OCI-LY3 (cell line): Measurements from ENCODE around the gene CEACAM20.
"Not testable (repeated sequence)": the region's sequence is repeated elsewhere in the genome, so short reads cannot be mapped to it uniquely, and the experiment has no call there.

Experiments used
- H2AFZ ChIP-seq: fragments of 200-600, 300-600 bp; shearing (Covaris generic); 2 replicates; pipeline ENCODE4 v1.6.0; 2014; ENCODE audit warnings: antibody characterized with exemption, low read depth, low read length
- H3K27ac ChIP-seq: fragments of 200-600, 300-600 bp; sonication (generic); 2 replicates; pipeline ENCODE4 v1.5.1; 2014; ENCODE audit warnings: mild to moderate bottlenecking, low read length, moderate library complexity, mixed read lengths
- H3K27me3 ChIP-seq: fragments of 200-600, 300-600 bp; sonication (generic); 2 replicates; pipeline ENCODE4 v1.6.1; 2014; ENCODE audit warnings: low read depth, low read length, mixed read lengths
- H3K36me3 ChIP-seq: fragments of 200-600, 300-600 bp; sonication (generic); replicated peaks from 2 replicates; pipeline ENCODE3; 2014; ENCODE audit warnings: low read depth, low read length, mixed read lengths
- H3K4me1 ChIP-seq: fragments of 300-600, 200-600 bp; sonication (generic); 2 replicates; pipeline ENCODE4 v1.6.1; 2014; ENCODE audit warnings: low read length, mixed read lengths
- H3K4me2 ChIP-seq: fragments of 200-600, 300-600 bp; sonication (generic); 2 replicates; pipeline ENCODE4 v1.6.1; 2014; ENCODE audit warnings: low read length, mixed read lengths
- H3K4me3 ChIP-seq: fragments of 300-600, 200-600 bp; sonication (generic); 2 replicates; pipeline ENCODE4 v1.5.1; 2014; ENCODE audit warnings: antibody characterized with exemption, mild to moderate bottlenecking, low read length, moderate library complexity
- H3K79me2 ChIP-seq: fragments of 300-600, 200-600 bp; shearing (Covaris generic); 2 replicates; pipeline ENCODE4 v1.6.1; 2014; ENCODE audit warnings: mild to moderate bottlenecking, low read length, mixed read lengths
- H3K9ac ChIP-seq: fragments of 300-600, 200-600 bp; shearing (Covaris generic); 2 replicates; pipeline ENCODE4 v1.6.0; 2014; ENCODE audit warnings: mild to moderate bottlenecking, low read length, moderate library complexity
- H3K9me3 ChIP-seq: fragments of 200-600, 300-600 bp; shearing (Covaris generic); 2 replicates; pipeline ENCODE4 v1.6.1; 2014; ENCODE audit warnings: low read length, mixed read lengths; ENCODE audit not compliant: insufficient read depth
- H4K20me1 ChIP-seq: fragments of 200-600, 300-600 bp; sonication (generic); 2 replicates; pipeline ENCODE4 v1.6.1; 2016; ENCODE audit warnings: low read length, mixed read lengths; ENCODE audit not compliant: insufficient read depth
- EZH2phosphoT487 ChIP-seq: fragments of 200-600 bp; shearing (Covaris generic); IDR thresholded peaks from 2 replicates; pipeline ENCODE4 v1.6.1; 2018; ENCODE audit warnings: antibody characterized with exemption, mixed run types, low read depth
- TF ChIP-seq, protein P1 (sequence below): fragments of 200-600, 300-600 bp; sonication (generic); IDR thresholded peaks from 2 replicates; pipeline ENCODE4 v1.5.1; 2014; ENCODE audit warnings: antibody characterized with exemption, low read length, low read depth

CEACAM20 gene

DNA sequence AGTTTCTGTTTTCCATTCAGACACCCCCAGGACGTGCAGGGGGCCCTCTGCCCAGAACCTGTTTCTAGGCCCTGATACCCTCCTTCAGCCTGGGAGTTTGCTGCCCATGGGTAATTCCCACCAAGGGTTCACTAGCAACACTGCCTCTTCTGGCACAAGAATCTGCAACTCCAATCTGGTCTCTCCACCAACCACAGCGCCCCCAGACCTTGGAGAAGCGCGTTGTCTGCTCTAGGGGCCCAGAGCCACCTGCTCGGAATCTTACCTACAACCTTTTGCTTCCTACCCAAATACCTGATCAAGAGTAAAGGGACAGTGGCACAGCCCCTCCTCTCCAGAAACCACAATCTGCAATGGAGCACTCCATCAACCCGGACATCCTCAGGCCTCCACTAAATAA lies 29.9 kb downstream of the CEACAM20 start:
- Histone ChIP-seq H4K20me1 (no peaks in the 10 kb centered on the region), H3K27me3 (no peaks in the 10 kb centered on the region), H3K9ac (peak overlapping the region; percentile 89), H3K36me3 (peaks cover 53% of the 10 kb centered on the region), H3K27ac (peak overlapping the region; percentile 72), H3K9me3 (peaks cover 64% of the 10 kb centered on the region), H3K4me3 (peak overlapping the region; percentile 86), H3K4me1 (peaks cover 13% of the 10 kb centered on the region), H3K79me2 (peaks cover 53% of the 10 kb centered on the region), H3K4me2 (peak overlapping the region; percentile 93), H2AFZ (peak overlapping the region; percentile 92; the same call in 1 of the 2 replicates)
- TF ChIP-seq, protein P1, sequence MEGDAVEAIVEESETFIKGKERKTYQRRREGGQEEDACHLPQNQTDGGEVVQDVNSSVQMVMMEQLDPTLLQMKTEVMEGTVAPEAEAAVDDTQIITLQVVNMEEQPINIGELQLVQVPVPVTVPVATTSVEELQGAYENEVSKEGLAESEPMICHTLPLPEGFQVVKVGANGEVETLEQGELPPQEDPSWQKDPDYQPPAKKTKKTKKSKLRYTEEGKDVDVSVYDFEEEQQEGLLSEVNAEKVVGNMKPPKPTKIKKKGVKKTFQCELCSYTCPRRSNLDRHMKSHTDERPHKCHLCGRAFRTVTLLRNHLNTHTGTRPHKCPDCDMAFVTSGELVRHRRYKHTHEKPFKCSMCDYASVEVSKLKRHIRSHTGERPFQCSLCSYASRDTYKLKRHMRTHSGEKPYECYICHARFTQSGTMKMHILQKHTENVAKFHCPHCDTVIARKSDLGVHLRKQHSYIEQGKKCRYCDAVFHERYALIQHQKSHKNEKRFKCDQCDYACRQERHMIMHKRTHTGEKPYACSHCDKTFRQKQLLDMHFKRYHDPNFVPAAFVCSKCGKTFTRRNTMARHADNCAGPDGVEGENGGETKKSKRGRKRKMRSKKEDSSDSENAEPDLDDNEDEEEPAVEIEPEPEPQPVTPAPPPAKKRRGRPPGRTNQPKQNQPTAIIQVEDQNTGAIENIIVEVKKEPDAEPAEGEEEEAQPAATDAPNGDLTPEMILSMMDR = no peak
- no peak for TF ChIP-seq EZH2phosphoT487

DNA sequence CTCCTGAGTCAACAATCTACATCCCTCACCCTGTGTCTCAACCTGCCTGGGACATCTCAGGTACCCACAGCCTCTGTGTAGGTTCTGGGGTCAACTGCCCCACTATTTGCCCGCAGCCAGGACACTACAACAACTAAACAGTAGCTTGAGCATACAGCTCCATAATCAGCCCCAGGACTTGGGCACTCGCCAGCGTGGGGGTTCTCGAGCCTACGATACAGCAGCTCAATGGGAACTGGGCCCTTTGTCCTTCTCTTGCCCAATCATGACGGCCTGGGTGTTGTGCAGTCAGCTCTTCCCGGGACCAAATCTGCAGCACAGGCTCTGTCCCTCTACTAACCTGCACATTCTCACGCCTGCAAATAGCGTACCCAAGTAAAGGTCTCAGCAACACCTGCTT lies 30.5 kb downstream of the CEACAM20 start:
- H3K4me1 ChIP-seq = peaks cover 8% of the 10 kb centered on the region; the same call in 1 of the 2 replicates
- H3K27ac ChIP-seq = no peak overlapping the region
- peaks cover 59% of the 10 kb centered on the region for H3K36me3 ChIP-seq
- H3K4me3 ChIP-seq = peak overlapping the region; percentile 86
- no peak overlapping the region for H2AFZ ChIP-seq
- peaks cover 63% of the 10 kb centered on the region for H3K9me3 ChIP-seq
- H3K9ac ChIP-seq = no peak overlapping the region
- peak overlapping the region; percentile 93 for H3K4me2 ChIP-seq
- H3K27me3 ChIP-seq = no peaks in the 10 kb centered on the region
- H3K79me2 ChIP-seq = peaks cover 57% of the 10 kb centered on the region
- no peaks in the 10 kb centered on the region for H4K20me1 ChIP-seq
- no peak for TF ChIP-seq EZH2phosphoT487
- TF ChIP-seq, protein P1 = no peak

DNA sequence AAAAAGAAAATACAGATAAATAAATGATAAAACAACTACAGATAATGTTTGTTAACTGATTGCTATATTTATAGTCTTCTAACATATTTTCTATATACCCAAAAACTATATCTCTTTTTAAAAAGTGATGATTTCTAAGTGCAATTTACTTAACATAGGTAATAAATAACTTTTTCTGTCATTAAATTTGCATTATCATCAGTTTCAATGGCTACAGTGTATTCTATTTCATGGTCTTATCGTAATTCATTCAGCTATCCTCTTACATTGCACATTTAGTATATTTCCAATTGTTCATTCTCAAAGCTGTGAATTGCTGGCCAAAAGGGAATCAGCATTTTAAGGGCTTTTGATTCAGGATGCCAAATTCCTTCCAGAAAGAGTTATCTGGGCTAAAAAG lies 32.8 kb downstream of the CEACAM20 start:
- TF ChIP-seq, protein P1 = no peak
- no peak for TF ChIP-seq EZH2phosphoT487
- Histone ChIP-seq H3K4me3 (no peak overlapping the region), H3K27me3 (no peaks in the 10 kb centered on the region), H4K20me1 (no peaks in the 10 kb centered on the region), H3K27ac (no peak overlapping the region), H3K79me2 (peaks cover 67% of the 10 kb centered on the region), H3K4me2 (no peak overlapping the region), H3K9ac (no peak overlapping the region), H3K9me3 (peaks cover 75% of the 10 kb centered on the region), H2AFZ (no peak overlapping the region), H3K4me1 (peaks cover 8% of the 10 kb centered on the region; the same call in 1 of the 2 replicates), H3K36me3 (peaks cover 81% of the 10 kb centered on the region)

DNA sequence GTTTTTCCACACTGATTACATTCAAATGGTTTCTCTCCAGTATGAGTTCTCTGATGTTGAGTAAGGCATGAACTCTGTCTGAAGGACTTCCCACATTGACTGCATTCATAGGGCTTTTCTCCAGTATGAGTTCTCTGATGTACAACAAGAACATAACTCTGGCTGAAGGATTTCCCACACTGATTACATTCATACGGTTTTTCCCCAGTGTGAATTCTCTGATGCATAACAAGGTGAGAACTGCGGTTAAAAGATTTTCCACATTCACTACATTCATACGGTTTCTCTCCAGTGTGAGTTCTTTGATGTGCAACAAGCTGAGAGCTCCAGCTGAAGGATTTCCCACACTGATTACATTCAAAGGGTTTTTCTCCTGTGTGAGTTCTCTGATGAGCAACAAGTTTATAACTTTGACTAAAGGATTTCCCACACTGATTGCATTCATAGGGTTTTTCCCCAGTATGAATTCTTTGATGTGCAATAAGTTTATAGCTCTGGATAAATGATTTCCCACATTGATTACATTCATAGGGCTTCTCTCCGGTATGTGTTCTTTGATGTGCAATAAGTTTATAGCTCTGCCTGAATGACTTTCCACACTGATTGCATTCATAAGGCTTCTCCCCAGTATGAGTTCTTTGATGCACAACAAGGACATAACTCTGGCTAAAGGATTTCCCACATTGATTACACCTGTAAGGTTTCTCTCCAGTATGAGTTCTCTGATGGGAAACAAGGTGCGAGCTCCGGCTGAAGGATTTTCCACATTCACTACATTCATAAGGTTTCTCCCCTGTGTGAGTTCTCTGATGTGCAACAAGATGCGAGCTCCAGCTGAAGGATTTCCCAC lies 52.7 kb downstream of the CEACAM20 start:
- TF ChIP-seq EZH2phosphoT487 = no peak
- TF ChIP-seq, protein P1 = no peak
- no peaks in the 10 kb centered on the region for H3K4me1 ChIP-seq
- H3K4me3 ChIP-seq = no peak overlapping the region
- H3K4me2 ChIP-seq = no peak overlapping the region
- H3K9ac ChIP-seq = no peak overlapping the region
- H4K20me1 ChIP-seq = no peaks in the 10 kb centered on the region
- no peaks in the 10 kb centered on the region for H3K27me3 ChIP-seq
- H3K9me3 ChIP-seq = peaks cover 89% of the 10 kb centered on the region
- no peaks in the 10 kb centered on the region for H3K79me2 ChIP-seq
- no peak overlapping the region for H3K27ac ChIP-seq
- peaks cover 84% of the 10 kb centered on the region for H3K36me3 ChIP-seq
- no peak overlapping the region for H2AFZ ChIP-seq

DNA sequence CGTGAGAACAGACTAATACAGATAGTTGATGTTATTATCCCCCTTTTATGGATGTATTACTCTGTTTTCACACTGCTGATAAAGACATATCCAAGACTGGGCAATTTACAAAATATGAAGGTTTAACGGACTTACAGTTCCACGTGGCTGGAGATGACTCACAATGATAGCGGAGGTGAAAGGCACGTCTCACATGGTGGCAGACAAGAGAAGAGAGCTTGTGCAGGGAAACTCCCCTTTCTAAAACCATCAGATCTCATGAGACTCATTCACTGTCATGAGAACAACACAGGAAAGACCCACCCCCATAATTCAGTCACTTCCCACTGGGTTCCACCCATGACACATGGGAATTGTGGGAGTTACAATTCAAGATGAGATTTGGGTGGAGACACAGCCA lies 60.7 kb downstream of the CEACAM20 start:
- H3K36me3 ChIP-seq, H3K27ac ChIP-seq, H4K20me1 ChIP-seq, H3K4me1 ChIP-seq, H3K27me3 ChIP-seq, H3K4me3 ChIP-seq, H3K79me2 ChIP-seq, H3K9ac ChIP-seq, H3K4me2 ChIP-seq, H2AFZ ChIP-seq: not testable (repeated sequence)
- H3K9me3 ChIP-seq = peaks cover 37% of the 10 kb centered on the region

DNA sequence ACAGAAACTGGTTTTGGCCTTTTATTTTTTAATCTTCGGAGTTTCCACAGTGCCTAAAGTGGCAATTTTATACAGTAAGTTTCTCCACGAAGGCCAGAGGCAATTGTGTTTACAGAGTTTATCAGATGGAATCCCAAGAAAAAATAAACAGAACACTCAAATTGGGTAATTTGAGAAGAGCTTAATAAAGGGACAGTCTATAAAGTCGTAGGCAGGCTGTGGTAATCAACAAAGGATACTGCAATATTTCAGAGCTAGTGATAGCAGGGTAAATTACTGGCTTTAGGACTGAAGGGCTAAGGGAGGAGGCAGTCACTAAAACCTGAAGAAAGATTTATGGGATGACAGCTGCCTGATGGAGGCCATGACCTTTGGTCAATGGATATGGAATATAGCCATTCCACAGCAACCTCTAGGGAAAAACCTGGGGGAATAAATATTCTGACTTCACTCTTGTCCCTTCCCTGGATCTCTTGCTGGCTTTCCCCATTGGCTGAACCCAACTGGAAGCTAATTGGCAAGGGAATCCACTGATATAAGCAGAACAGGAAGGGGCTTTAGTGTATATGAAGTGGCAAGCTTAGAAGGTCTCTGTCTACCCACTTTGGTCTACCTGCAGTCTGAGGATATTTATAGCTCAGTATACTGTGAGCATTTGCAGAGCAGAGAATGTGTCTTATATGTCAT lies 66.7 kb downstream of the CEACAM20 start:
- not testable (repeated sequence) for H2AFZ ChIP-seq, H3K27ac ChIP-seq, H3K27me3 ChIP-seq, H3K36me3 ChIP-seq, H3K9ac ChIP-seq, H3K4me2 ChIP-seq, H3K4me1 ChIP-seq, H3K4me3 ChIP-seq, H4K20me1 ChIP-seq, H3K79me2 ChIP-seq
- peaks cover 13% of the 10 kb centered on the region; the same call in 1 of the 2 replicates for H3K9me3 ChIP-seq
